CD14-positive monocyte (primary cell): ENCODE results near the gene COLQ. TPM values are rescaled to one million over a fixed set of nuclear protein-coding genes. Genes with fewer than 3 reads are reported as not detected.
"Not testable (repeated sequence)": the region's sequence is repeated elsewhere in the genome, so short reads cannot be mapped to it uniquely, and the experiment has no call there.

Experiments
- DNase-seq, 3 donors: peaks; one replicate each; pipeline ENCODE4 v3.0.0-alpha.2; 2011 to 2022
- H2AFZ ChIP-seq: 2 replicates; pipeline ENCODE4 v1.6.0; 2012; ENCODE audit warnings: mild to moderate bottlenecking, low read depth, low read length, inconsistent platforms; ENCODE audit not compliant: insufficient read depth, poor library complexity, severe bottlenecking
- H3K27ac ChIP-seq, 2 donors: 1 replicate in 1 of 2; 2 replicates in 1 of 2; pipeline ENCODE4 v1.5.1; 2012 to 2013; ENCODE audit warnings: low read length in 2 of 2, control low read depth in 1 of 2, inconsistent platforms in 1 of 2, low read depth in 1 of 2, mild to moderate bottlenecking in 1 of 2
- H3K27me3 ChIP-seq, 2 donors: one replicate each; pipeline versions ENCODE4 v1.6.0 to v1.6.1; 2011 to 2013; ENCODE audit warnings: low read length in 2 of 2; ENCODE audit not compliant: control insufficient read depth in 2 of 2, insufficient read depth in 2 of 2
- H3K36me3 ChIP-seq, 2 donors: replicated peaks in 1 of 2; 1 replicate in 1 of 2; 2 replicates in 1 of 2; pipeline versions ENCODE4 v1.5.1 to v1.6.1; 2012 to 2013; ENCODE audit warnings: low read length in 2 of 2, control low read depth in 1 of 2, inconsistent platforms in 1 of 2, mild to moderate bottlenecking in 1 of 2; ENCODE audit not compliant: insufficient read depth in 2 of 2, control insufficient read depth in 1 of 2
- H3K4me1 ChIP-seq, 2 donors: 1 replicate in 1 of 2; 2 replicates in 1 of 2; pipeline versions ENCODE4 v1.5.1 to v1.6.1; 2012 to 2013; ENCODE audit warnings: low read length in 2 of 2, control low read depth in 1 of 2, inconsistent platforms in 1 of 2, mild to moderate bottlenecking in 1 of 2, moderate library complexity in 1 of 2; ENCODE audit not compliant: insufficient read depth in 2 of 2, control insufficient read depth in 1 of 2
- H3K4me2 ChIP-seq: replicated peaks from 2 replicates; pipeline ENCODE3; 2012; ENCODE audit warnings: low read length, moderate library complexity, mild to moderate bottlenecking; ENCODE audit not compliant: poor library complexity, severe bottlenecking; ENCODE audit errors: extremely low read depth
- H3K4me3 ChIP-seq, 3 experiments: fragments of 200-600 bp in 1 of 3; sonication (generic) in 1 of 3; replicated peaks in 1 of 3; 1 replicate in 2 of 3; 2 replicates in 1 of 3; pipeline ENCODE4 v1.5.1; 2011 to 2013; ENCODE audit warnings: low read length in 3 of 3, mild to moderate bottlenecking in 3 of 3, control low read depth in 2 of 3, low read depth in 2 of 3, inconsistent platforms in 1 of 3, moderate library complexity in 1 of 3
- H3K79me2 ChIP-seq: 2 replicates; pipeline ENCODE4 v1.6.0; 2012; ENCODE audit warnings: mild to moderate bottlenecking, control low read depth, inconsistent platforms, low read length, moderate library complexity; ENCODE audit not compliant: insufficient read depth
- H3K9ac ChIP-seq: 2 replicates; pipeline ENCODE4 v1.6.0; 2017; ENCODE audit warnings: low read length, mild to moderate bottlenecking; ENCODE audit not compliant: insufficient read depth, poor library complexity, severe bottlenecking
- H3K9me3 ChIP-seq, 2 donors: replicated peaks in 1 of 2; 1 replicate in 1 of 2; 2 replicates in 1 of 2; pipeline versions ENCODE4 v1.5.1 to v1.6.1; 2012 to 2013; ENCODE audit warnings: low read length in 2 of 2, control low read depth in 1 of 2; ENCODE audit not compliant: control insufficient read depth in 1 of 2, insufficient read depth in 1 of 2
- H4K20me1 ChIP-seq: 2 replicates; pipeline ENCODE4 v1.6.0; 2012; ENCODE audit warnings: mild to moderate bottlenecking, low read length, control low read depth, moderate library complexity; ENCODE audit not compliant: insufficient read depth
- H3K27ac Mint-ChIP-seq, 7 donors: one replicate each; pipeline ENCODE4 v1.8.0; 2020; ENCODE audit warnings: mild to moderate bottlenecking in 7 of 7, mixed read lengths in 7 of 7, moderate library complexity in 6 of 7, inconsistent platforms in 2 of 7
- H3K27me3 Mint-ChIP-seq, 3 donors: one replicate each; pipeline ENCODE4 v1.8.0; 2021 to 2022; ENCODE audit warnings: low read depth in 3 of 3, mild to moderate bottlenecking in 3 of 3, mixed read lengths in 3 of 3, moderate library complexity in 3 of 3, inconsistent platforms in 1 of 3
- H3K36me3 Mint-ChIP-seq, 2 donors: one replicate each; pipeline ENCODE4 v1.8.0; 2020; ENCODE audit warnings: mixed read lengths in 2 of 2, inconsistent platforms in 1 of 2, mild to moderate bottlenecking in 1 of 2
- H3K4me1 Mint-ChIP-seq: one replicate; pipeline ENCODE4 v1.8.0; 2020; ENCODE audit warnings: mild to moderate bottlenecking, mixed read lengths
- H3K4me3 Mint-ChIP-seq, 2 donors: one replicate each; pipeline ENCODE4 v1.8.0; 2020; ENCODE audit warnings: mild to moderate bottlenecking in 2 of 2, mixed read lengths in 2 of 2, moderate library complexity in 1 of 2
- H3K9me3 Mint-ChIP-seq, 7 donors: one replicate each; pipeline ENCODE4 v1.8.0; 2020 to 2022; ENCODE audit warnings: mixed read lengths in 7 of 7, mild to moderate bottlenecking in 6 of 7, moderate library complexity in 6 of 7, inconsistent platforms in 2 of 7
- CTCF ChIP-seq: fragments of 200-600 bp; IDR thresholded peaks from one replicate; pipeline ENCODE4 v1.8.0; 2022; ENCODE audit warnings: antibody characterized with exemption, mild to moderate bottlenecking
- WGBS: methylation state at CpG from one replicate; pipeline ENCODE4 v1.1.5; 2013; ENCODE audit warnings: missing lambda C conversion rate; ENCODE audit not compliant: insufficient coverage; 5-methylcytosine and 5-hydroxymethylcytosine counted together
- intact Hi-C, 2 donors: fragments of 100-400 bp; cut with micrococcal nuclease; formaldehyde crosslinking; loops; one replicate each; pipeline versions ENCODE4 v1.15.0 to v1.15.1; 2023
- polyA plus RNA-seq, 3 donors: library from polyadenylated mRNA; depleted of rRNA in 1 of 3; unstranded in 2 of 3; stranded (reverse) in 1 of 3; fragments of 300-500 nt in 2 of 3; fragments of >200 nt in 1 of 3; fragmentation: Illumina TruSeq in 2 of 3; gene quantifications; 1 replicate in 2 of 3; 2 replicates in 1 of 3; pipeline ENCODE4 v1.2.3, GENCODE V29; 2012 to 2021

Gene COLQ
- polyA plus RNA-seq, 3 donors: 0.23 to 1.9 (median 0.73) TPM

DNA sequence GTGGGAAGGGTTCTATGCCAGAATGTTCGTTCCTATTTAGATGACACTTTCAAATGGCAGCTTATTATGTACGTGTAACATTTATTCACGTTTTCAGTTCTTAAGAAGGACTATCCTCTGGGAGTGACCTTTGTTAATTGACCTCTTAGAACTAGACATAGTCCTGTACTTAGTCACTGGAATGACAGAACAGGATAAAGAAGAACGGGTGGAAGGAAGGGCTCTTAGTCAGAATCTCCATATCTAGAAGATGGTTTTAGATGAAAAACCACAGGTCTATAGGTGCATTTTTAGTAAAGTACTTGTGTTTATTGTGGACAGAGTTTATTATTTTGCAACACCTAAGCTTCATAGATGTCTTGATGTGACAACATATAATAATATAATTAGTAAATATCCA is 100.6 kb downstream of the COLQ start:
- no peak for DNase-seq
- H3K27ac Mint-ChIP-seq: no peak overlapping the region
- intact Hi-C loops: no loop called here
- Histone ChIP-seq H3K36me3 (peaks cover 37 to 78% of the 10 kb centered on the region in 2 donors), H3K4me3 (no peak overlapping the region), H3K27me3 (no peaks in the 10 kb centered on the region), H3K4me2 (no peak overlapping the region), H4K20me1 (no peaks in the 10 kb centered on the region), H3K79me2 (peaks cover 3% of the 10 kb centered on the region), H3K9ac (no peak overlapping the region), H3K27ac (no peak overlapping the region), H3K4me1 (no peaks in the 10 kb centered on the region), H2AFZ (no peak overlapping the region), H3K9me3 (no peaks in the 10 kb centered on the region)
- H3K4me1 Mint-ChIP-seq: peaks cover 7% of the 10 kb centered on the region
- no peaks in the 10 kb centered on the region for H3K27me3 Mint-ChIP-seq
- TF ChIP-seq CTCF: no peak
- no peaks in the 10 kb centered on the region for H3K9me3 Mint-ChIP-seq
- no peak overlapping the region for H3K4me3 Mint-ChIP-seq
- 80% methylated on average over 2 of the region's 4 CpGs for WGBS
- H3K36me3 Mint-ChIP-seq: peaks cover 40 to 53% of the 10 kb centered on the region in 2 donors

DNA sequence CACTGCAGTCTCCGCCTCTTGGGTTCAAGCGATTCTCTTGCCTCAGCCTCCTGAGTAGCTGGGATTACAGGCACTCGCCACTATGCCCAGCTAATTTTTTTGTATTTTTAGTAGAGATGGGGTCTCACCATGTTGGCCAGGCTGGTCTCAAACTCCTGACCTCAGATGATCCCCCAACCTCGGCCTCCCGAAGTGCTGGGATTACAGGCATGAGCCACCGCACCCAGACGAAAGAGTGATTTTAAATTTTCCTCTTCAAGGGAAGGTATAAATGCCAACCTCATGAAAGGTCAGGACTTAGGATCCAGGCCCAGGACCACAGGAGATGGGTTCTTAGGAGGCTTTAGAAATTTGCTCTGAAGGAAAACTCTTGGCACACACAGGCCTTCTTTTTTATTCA is 110.5 kb downstream of the COLQ start:
- H3K4me3 ChIP-seq, H3K9ac ChIP-seq, DNase-seq, H3K4me2 ChIP-seq, H3K27me3 Mint-ChIP-seq, H3K9me3 Mint-ChIP-seq, H2AFZ ChIP-seq, H4K20me1 ChIP-seq, H3K9me3 ChIP-seq, intact Hi-C loops, H3K27me3 ChIP-seq, H3K79me2 ChIP-seq, H3K4me3 Mint-ChIP-seq: not testable (repeated sequence)
- H3K4me1 Mint-ChIP-seq: peaks cover 16% of the 10 kb centered on the region
- H3K27ac Mint-ChIP-seq: peak overlapping the region in 6 of 7 donors; percentile 45 to 99 (median 78)
- peaks cover 49 to 57% of the 10 kb centered on the region in 2 donors for H3K36me3 Mint-ChIP-seq
- peak overlapping the region in 1 of 2 donors; percentile 12 for H3K27ac ChIP-seq
- peaks cover 37 to 53% of the 10 kb centered on the region in 2 donors for H3K36me3 ChIP-seq
- 90% methylated on average over 2 of the region's 7 CpGs for WGBS
- H3K4me1 ChIP-seq: peaks cover 15% of the 10 kb centered on the region in 2 donors
